Fibroblast of mammary gland (primary cell): ENCODE results near the gene BTF3L4.
"Not testable (repeated sequence)": the region's sequence is repeated elsewhere in the genome, so short reads cannot be mapped to it uniquely, and the experiment has no call there.

ENCODE experiments used
- DNase-seq: peaks from one replicate; pipeline ENCODE4 v3.0.0-alpha.2; 2010; ENCODE audit warnings: low read depth
- H3K4me3 ChIP-seq: 2 replicates; pipeline ENCODE4 v1.5.1; 2011; ENCODE audit warnings: low read depth, mild to moderate bottlenecking, low read length, moderate library complexity; ENCODE audit not compliant: control insufficient read depth
- CTCF ChIP-seq: conservative IDR thresholded peaks from 2 replicates; pipeline ENCODE4 v1.5.1; 2011; ENCODE audit warnings: low read depth, low read length, inconsistent platforms; ENCODE audit not compliant: control insufficient read depth, insufficient read depth

The BTF3L4 gene

DNA sequence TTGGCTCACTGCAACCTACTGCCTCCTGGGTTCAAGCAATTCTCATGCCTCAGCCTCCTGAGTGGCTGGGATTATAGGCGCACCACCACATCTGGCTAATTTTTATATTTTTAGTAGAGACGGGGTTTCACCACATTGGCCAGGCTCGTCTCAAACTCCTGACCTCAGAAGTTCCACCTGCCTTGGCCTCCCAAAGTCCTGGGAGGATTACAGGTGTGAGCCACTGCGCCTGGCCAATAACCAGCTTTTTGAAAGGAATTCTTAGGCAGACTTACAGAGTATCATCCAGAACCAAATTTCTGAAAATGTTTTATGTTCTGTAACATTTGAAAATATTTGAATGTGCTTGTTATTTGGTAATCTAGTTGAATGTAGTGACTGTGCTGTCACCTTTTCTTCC, 14.6 kb downstream of the BTF3L4 start:
- H3K4me3 ChIP-seq: no peak overlapping the region
- no peak for DNase-seq
- no peak for TF ChIP-seq CTCF

GRCh38 chr1:52072291-52072690, 16.2 kb downstream of the BTF3L4 start:
- TF ChIP-seq CTCF: no peak
- H3K4me3 ChIP-seq: no peak overlapping the region
- DNase-seq: no peak

- H3K4me3 ChIP-seq, DNase-seq: not testable (repeated sequence)
These were observed 21.2 kb downstream of the BTF3L4 start for GRCh38 chr1:52077277-52077676.

DNA sequence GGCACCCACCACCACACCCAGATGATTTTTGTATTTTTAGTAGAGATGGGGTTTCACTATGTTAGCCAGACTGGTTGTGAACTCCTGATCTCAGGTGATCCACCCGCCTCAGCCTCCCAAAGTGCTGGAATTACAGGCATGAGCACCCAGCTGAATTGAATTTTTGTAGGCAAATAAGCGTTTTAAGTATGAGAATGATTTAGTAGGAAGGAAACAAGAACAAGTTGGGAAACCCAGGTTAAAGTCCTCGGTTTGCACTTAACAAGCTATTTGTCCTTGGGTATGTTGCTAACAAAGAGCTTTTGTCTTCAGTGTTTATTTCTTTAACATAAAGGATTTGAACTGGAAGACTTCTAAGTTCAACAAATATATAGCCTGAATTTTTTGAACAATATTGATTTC, 23.9 kb downstream of the BTF3L4 start:
- H3K4me3 ChIP-seq: no peak overlapping the region
- DNase-seq: no peak
- no peak for TF ChIP-seq CTCF

DNA sequence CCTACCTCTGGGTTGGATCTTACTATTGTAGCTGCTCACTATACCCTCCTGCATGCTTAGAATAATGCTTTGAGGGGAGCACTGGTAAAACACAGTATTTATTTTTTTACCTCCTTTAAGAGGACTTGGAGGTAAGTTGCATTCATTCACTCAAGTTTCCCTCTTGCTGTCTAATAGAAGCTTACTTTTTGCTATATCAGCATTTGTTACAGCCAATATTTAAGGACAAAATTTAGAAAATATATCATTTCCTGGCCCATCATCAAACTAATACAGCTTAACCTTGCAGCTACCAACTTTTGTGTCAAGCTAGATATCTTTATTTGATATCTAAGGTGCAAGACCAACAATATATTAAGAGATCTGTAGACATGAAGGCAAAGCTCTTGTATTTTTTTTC, 31.8 kb downstream of the BTF3L4 start:
- not testable (repeated sequence) for DNase-seq, H3K4me3 ChIP-seq

DNA sequence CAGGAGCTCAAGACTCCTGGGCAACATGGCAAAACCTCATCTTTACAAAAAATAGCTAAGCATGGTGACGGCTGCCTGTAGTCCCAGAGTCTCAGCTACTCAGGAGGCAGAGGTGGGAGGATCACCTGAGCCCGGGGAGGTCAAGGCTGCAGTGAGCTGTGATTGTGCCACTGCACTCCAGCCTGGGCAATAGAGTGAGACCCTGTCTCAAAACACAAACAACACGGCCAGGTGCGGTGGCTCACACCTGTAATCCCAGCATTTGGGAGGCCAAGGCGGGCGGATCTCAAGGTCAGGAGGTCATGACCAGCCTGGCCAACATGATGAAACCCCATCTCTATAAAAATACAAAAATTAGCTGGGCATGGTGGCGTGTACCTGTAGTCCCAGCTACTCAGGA, 38.2 kb downstream of the BTF3L4 start:
- not testable (repeated sequence) for DNase-seq, H3K4me3 ChIP-seq

- DNase-seq: no peak
- H3K4me3 ChIP-seq: no peak overlapping the region
These were observed 40.1 kb downstream of the BTF3L4 start for GRCh38 chr1:52096216-52096615.

DNA sequence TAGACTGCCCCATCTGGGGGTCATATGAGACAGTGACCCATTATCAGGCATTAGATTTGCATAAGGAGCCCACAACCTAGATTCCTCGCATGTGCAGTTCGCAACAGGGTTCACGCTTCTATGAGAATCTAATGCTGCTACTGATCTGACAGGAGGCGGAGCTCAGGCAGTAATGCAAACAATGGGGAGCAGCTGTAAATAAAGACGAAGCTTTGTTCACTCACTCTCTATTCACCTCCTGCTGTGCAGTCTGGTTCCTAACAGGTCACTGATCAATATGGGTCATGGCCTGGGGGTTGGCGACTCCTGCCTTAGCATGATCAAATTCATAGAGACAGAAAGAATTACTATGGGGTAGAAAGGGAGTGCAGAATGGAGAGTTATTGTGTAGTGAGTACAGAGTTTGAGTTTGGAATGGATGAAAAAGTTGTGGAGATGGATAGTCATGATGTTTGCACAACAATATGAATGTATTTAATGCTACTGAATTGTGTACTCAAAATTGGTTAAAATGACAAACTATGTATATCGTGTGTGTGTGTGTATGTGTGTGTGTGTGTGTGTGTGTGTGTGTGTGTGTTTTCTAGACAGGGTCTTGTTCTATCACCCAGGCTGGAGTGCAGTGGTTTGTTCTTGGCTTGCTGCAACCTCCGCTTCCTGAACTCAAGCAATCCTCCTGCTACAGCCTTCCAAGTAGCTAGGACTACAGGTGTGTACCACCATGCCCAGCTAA, 42.2 kb downstream of the BTF3L4 start:
- no peak for DNase-seq
- TF ChIP-seq CTCF: no peak
- no peak overlapping the region for H3K4me3 ChIP-seq

More at GRCh38 chr1:52096216-52096615, 40.1 kb downstream of the BTF3L4 start:
- TF ChIP-seq CTCF: no peak
